ENCODE measurements around the gene DYSF. TPM values are rescaled to one million over a fixed set of nuclear protein-coding genes. Genes with fewer than 3 reads are reported as not detected.

DYSF gene
- total RNA-seq, 1 donor from 2014 or later = 85.9 TPM

DNA sequence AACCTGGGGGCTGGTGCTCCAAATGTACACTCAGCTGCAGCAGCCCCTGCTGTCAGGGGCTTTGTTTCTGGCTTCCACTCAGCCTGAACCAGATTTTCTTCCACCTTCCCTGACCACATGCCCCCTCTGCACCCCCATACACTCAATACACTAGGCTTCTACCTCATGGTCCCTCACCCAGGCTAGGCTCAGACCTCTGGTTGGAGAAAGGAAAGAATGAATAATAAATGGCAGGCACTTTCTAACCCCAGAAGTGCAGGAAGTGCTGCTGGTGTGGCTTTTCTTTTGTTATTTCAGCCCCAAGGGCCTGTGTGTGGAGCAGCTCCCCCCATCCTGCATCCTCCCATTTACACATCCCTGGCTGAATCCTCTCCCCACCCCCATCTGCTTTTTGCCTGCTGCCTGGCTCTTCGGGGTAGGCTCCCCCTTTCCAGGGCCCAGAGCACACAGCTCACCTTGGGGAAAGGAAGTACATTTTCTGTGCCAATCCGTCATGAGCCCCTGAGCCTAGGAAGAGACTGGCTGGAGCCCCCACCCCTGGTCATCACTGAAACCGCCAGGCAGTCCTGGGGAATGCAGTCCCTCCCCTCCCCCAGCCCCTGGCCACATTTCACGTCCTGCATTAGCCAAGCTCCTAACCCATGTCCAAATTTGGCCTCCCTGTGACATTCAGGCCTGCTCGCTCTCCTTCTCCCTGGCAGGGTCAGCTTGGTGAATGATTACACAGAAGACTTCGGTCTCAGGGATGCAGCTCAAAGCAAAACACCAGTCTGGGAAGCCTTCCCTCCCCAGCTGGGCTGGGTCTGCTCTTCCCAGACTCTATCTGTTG is 2.6 kb downstream of the DYSF start:
- DNase-seq (ENCODE audit: low read depth in 2 of 2) = peak; percentile 75 to 83

DNA sequence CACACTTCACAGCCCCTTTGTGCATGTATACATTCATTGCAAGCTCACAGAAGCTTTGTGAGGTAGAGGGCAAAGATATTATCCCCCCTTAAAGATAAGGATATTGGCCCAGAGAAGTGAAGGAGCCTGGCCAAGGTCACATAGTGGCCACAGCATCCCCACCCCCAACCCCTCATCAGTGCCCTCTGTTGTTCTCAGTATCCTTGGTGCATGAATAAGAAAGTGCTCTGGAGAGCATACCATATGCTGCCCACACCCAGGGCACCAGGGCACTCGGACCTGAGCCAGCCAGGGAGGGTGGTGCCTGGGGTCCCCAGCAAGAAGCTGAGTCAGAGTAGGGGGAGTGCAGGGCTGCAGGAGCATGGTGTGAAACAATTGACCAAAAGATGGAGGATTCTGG is 3.3 kb downstream of the DYSF start:
- no peak for DNase-seq (ENCODE audit: low read depth in 2 of 2)

DNA sequence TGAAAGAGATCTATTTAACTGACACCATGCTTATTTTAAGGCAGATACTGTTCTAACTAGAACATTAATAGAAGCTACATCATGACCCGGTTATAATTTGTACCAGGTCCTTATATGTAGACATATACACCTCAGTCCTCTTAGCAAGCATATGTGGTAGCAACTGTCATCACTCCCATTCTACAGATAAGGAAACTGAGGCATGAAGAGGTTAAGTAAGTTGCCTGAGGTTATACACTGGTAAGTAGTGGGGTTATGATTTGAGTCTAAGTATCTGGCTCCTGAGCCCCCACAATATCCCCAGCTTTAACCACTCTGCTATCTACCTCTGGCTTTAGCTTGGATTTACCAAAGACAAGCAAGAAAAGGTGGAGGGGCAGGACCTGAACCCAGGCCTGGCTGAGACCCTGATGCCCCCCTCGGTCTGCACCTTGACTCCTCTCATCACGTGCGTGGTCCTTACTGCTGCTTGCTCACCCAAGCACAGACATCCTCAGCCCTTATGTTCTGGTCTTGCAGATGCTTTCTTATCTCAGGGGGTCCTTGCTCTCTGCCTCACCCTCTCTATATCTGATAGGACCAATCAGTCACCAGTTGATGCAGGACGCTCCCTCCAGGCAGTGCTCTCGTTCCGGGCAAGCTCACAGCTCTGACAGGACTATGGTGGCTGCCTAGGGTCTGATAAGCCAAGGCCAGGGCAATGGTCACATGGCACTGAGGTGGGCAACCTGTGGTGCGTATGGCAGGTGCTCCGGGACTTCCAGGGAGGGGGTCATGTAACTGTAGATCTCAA is 4.0 kb downstream of the DYSF start:
- DNase-seq (ENCODE audit: low read depth in 2 of 2) = no peak

DNA sequence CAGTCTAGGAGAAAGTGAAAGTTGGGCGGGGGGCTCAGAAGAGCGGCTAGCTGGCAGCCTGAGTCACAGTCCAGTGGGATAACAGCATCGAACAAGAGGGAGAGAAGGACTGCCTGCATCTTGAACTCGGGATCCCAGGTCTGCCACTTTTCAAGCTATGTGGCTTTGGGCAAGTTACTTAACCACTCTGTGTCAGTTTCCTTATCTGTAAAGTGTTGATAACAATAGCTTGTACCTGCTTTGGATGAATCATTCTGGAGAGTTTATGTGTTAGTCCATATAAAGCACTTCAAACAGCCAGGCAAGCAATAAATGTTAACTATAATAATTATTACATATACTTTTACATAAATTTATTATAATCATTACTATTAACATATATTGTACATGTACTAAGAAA is 4.6 kb downstream of the DYSF start:
- peak in 1 of 2 donors; percentile 38 for DNase-seq (ENCODE audit: low read depth in 2 of 2)

DNA sequence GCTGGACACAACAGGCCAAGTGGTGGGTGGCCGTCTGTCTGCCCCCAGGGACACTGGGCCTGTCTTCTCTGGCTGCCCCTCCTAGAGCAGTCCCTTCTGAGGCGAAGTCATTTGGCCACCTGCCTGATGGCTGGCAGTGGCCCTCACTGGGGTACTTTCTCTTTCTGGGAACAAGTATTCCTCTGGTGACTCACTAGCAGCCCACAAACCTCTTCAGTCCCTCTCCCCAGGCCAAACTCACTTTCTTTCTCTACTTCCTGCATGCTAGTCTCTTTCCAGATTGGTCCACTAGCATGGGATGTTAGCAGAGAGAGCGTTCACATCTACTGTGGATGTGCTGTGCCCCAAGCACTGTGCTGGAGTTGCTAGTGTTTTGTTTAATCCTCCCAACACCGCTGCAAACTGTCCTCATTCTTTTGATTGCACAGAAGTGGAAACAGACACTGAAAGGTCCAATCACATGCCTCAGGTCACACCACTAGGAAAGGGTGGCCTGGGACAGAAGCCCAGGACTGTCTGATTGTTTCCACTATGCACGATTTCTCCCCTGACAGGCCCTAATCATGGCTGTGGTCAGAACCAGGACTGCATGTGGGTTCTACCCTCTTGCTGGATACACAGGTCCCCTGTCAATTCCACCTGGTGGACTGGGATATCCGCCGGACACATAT is 5.2 kb downstream of the DYSF start:
- peak; percentile 74 to 94 for DNase-seq (ENCODE audit: low read depth in 2 of 2)

DNA sequence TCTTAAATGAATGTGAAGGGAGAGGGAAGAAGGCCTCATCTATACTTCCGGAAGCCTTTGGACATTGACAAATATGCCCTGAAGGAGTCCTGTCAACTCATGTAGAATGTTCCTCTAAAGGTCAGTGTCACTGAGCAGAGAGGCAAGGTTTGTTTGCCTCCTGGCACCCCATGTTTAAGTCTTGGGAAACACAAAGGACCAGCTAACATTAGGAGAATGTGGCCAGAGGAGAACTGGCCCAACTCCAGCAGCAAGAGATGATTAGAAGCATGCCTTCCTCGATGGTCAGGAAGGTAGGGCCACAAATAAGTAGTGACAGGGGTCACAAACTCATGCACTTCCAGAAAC is 5.7 kb downstream of the DYSF start:
- no peak for DNase-seq (ENCODE audit: low read depth in 2 of 2)

DNA sequence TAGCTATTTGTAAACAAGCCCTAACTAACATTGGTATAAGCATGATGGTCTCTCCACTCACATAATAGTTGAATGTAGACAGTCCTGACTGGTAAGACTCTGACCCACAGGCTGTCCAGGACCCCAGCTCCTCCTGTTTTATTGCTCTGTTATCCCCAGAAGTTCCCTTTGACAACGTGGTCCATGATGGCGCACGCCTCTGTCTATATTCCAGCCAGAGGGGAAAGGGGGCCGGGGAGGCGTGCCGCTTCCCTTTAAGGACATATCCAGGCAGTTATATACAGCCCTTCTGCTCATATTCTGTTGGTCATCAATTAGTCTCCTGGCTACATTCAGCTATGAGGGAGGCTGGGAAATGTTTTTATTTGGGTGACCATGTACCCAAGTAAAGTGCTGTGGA is 6.7 kb downstream of the DYSF start:
- DNase-seq (ENCODE audit: low read depth in 2 of 2) = no peak

DNA sequence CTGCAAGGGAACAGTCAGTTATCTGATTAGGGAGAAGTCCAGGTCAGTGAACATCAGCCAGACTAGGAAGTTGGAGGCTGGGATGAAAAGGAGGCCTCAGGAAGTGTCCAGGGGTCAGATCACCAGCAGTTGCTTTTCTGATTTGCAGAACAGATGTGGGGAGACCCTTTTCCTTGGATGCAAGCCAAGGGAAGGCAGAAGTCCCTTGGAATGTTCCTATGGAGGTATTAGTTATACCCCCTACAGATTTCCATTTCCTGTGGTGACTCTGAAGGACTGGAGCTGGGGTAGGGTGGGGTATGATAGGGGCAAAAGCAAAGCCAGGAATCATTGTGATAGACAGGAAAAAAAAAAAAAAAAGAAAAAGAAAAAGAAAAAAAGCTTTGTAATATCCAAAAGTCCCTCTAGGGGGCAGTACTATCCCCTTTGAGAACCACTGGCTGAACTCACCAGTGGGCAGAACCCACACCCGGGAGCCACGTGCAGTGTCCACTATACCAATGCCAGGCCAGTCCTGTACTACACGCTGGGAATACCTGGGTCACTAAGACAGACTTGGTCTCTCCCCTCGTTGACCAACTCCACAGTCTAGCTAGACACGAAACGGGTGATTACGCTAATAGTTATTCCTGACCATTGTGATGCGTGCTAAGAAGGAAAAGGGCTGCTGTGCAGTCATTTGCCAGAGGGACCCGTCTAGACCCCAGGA is 7.4 kb downstream of the DYSF start:
- DNase-seq (ENCODE audit: low read depth in 2 of 2) = peak; percentile 66 to 87

DNA sequence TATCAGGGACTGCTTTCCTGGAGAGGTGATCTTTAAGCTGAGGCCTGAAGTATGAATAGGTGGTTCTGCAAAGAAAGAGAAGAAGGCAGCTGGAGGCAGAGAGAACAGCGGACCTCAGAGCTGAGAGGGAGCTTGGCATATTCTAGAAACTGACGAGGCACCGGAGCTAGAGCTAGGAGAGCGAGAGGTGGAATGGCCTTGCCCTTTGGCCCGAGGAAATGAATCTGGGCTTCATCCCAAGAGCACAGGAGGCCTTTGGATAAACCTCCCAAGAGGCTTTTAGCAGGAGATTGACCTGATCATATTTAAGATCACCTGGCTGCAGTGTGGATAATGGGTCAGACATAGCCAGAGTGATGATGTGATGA is 7.9 kb downstream of the DYSF start:
- no peak for DNase-seq (ENCODE audit: low read depth in 2 of 2)

DNA sequence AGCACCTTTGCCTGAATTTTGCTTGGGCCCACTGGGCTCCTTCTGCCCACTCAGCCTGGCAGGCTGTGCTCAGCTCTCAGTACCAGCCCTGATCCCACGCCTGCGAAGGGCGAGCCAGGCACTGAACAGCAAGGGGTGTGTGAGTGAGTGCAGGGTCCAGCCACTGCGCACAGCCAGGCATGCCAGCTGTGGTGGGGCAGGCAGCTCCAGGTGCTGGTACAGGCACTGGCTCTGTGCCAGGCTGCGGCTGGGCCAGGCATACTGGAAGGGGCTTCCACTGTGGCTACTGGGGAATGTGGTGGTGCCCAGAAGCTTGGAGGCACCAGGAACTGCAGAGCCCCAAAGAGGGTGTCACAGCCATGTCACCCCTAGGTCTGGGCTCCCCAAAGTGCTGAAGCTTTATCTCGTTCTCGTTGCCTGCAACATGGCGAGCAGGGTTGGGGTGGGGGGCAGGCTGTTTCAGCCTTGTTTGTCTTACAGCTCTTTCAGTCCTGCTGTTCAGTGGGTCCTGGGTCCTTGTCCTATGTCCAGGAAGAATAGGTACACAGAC is 8.8 kb downstream of the DYSF start:
- no peak for DNase-seq (ENCODE audit: low read depth in 2 of 2)

DNA sequence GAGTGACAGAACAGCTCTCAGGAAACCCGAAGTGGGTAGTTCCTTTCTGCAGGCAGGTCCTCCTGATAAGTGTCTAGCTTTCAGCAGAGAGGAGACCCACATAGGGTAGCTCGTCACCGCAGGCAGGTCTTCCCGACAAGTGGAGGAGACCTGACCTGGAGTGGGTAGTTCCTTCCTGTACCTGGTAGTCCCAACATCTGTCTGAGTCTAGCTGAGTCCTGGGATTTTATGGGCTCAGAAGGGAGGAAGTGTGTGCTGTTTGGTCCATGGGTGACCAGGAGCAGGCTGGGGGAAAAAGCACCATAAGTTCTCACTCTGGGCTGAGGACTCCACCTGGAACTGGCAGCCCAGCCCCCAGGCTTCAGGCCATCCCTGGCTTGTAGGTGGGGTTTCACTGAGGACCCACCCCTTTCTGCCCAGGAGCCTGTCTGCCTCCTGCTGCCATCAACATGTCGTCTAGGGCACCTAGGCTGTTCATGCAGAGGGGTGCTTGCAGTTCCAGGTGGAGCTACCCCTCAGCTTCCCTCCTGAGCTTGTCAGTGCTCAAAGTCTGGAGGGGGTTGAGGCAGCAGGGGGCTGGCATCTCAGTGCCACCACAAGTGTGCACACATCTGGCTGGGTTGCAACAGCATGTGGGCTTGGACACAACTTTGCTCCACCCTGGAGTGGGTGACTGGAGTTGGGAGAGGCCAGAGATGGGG is 9.4 kb downstream of the DYSF start:
- no peak for DNase-seq (ENCODE audit: low read depth in 2 of 2)

DNA sequence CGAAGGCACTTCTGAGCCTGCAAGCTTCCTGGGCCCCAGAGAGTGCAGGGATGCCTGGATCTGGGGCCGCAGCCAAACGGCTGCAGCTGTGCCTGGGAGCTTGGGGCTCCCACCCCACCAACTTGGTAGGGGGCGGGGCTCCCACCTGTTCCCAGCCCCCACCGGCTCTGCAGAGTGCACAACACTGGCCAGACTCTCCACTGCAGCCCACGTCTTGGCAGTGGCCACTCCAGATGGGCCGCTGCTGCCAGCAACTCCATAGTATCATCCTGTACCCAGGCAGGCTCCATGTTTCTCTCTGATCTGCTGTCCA is 9.9 kb downstream of the DYSF start:
- no peak for DNase-seq (ENCODE audit: low read depth in 2 of 2)

DNA sequence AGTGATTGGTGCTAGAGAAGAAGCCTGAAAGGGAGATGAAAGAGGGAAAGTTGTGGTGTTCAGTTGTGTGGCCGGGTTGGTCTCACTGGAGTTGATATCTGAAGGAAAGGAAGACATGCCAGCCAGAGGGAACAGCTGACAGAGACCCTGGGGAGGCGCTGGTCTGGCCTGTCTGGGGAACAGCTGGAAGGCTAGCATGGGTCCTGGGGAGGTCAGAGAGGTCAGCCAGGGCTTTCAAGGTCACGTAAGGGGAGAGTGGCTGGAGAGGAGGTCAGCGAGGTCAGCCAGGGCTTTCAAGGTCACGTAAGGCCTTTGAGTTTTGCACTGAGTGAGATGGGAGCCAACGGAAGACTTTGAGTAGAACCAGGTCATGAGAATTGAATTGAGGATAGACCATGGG is 11.0 kb downstream of the DYSF start:
- no peak for DNase-seq (ENCODE audit: low read depth in 2 of 2)

DNA sequence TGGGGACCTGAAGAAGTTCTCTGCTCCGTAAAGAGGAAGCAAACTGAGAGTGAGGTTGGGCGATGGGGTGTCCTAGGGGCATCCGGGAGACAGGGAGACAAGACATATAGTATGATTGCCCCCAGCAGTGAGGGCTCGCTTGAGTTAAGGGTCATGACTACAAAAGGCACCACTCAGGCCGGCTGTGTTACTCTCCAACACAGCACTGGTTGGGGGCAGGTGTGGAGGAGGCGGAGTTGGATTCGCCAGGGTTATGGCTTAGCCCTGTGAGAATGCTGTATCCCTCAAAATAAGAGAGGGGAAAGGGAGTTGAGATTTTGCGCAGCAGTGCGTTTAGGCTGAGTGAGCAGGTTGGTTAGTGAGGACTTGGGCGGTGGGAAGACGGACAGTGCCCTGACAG is 12.0 kb downstream of the DYSF start:
- no peak for DNase-seq (ENCODE audit: low read depth in 2 of 2)

DNA sequence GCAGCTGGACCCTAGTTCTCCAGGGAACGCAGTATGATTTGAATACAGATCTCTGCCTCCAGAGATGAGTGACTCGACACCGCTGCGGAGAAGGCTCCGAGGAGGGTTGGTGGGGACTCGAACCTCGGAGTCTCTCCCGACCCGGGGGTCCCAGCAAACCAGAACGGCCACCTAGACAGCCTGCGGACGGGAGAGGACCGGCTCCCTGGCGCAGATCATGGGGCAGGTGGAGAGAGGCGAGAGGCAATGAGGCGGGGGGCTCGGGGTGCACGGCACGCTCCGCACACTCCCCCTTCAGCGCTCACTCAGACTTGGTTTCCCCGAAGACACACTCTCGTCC is 12.6 kb downstream of the DYSF start:
- no peak for DNase-seq (ENCODE audit: low read depth in 2 of 2)

DNA sequence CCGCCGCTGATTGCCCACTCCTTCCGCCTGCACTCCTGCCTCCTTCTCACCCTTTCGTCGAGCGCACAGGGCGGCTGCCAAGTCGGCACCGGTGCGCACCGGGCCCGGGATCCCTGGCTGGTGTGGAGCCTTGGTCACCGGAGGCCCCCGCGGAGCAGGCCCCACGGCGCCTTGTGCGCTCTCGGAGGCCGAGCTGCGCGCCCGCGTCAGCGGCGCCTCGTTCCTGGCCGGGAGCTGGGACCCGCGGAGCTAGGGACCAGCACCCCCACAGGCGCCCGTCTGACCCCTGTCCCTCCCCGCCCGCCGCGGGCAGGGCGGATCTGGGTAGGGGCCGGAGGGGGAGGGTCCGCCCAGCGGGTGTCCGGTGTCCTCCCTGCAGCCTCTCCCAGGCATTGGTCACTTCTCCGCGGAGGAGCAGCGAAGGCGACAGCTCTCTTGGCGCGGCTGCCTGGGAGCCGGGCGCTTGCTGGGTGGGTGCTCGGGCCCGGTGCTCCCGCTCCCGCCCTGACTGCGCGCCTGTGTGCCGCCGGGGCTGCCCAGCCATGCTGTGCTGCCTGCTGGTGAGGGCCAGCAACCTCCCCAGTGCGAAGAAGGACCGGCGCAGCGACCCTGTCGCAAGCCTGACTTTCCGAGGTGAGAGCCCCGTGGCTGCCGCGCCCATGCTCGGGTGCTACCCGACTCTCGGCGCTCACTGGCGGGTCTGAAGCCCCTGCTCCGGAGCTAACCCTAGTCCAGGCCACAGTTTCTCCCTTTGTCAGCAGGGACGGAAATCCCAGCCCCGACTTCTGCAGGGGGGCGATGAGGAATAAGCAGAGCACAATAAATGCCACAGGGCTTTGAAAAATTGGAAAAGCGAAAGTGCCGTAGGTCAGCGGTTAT is 13.2 kb downstream of the DYSF start:
- DNase-seq (ENCODE audit: low read depth in 2 of 2) = peak in 1 of 2 donors; percentile 52

DNA sequence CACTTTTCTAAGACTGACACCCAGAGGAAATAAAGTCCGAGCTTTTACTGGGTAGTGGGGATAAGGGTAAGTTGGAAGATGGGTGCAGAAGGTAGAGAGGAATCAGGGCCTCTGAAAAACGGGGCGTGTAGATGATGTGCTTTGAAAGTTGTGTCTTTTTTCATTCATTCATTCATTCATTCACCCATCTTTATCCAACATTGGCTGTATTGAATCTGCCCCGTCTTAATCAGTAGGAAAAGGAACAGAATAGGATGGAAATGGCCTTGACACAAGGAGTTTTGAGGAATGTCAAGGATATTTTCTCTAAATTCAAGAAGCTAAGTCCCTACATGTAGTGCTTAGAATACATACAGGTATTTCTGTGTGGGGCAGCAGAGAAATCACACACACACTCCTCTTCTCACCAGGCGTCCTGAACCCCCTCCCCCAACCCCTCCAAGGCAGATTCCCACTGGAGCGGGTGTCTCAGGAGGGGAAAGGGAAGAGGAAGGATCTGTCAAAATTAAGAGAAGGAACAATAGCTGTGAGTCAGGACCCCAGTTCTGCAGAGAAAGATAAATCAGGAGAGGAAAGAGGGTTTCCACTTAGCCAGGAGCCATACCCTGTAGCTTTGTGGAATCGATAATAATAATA is 13.9 kb downstream of the DYSF start:
- peak in 1 of 2 donors; percentile 51 for DNase-seq (ENCODE audit: low read depth in 2 of 2)

DNA sequence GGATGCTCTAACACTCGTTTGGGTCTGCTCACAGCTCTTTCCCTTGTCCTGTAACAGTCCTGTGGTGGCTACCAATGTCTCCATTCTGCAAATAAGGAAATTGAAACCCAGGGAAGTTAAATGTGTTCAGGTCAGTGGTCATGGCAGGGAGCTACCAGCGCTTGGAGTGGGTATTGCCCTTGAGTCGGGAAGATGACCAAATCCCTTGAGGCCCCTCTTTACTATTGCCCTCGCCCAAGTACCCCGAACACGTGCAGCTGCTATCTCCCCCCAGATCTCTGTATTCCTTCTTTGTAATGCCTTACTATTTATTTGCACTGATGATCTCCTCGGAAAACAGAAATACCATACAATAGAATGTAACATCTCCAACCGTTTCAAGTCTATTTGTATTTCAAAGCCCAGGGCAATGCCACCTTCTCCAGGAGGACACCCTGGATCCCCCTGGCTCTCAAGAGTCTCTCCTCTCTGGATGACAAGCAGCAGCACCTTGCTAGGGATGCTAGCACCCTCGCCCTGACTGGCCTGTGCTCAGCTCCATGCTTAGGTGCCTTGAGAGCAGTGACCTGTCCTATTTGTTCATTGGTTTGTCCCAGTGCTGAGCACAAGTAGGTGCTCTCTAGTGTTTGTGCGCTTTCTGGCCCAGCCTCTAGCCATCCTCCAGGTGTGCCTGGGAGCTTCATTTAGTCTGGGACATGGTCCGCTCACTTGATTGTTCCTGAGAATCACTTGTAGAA is 15.1 kb downstream of the DYSF start:
- DNase-seq (ENCODE audit: low read depth in 2 of 2) = no peak
